SK-N-MC (cell line): ENCODE measurements around the gene HBZ.
A peak's percentile ranks its signal among the peaks of the same experiment; 100 is the strongest.
"Not testable (repeated sequence)": the region's sequence is repeated elsewhere in the genome, so short reads cannot be mapped to it uniquely, and the experiment has no call there.

Experiments used
- DNase-seq: peaks from one replicate; pipeline ENCODE4 v3.0.0-alpha.2; 2011; ENCODE audit warnings: low read depth, low spot score
- H3K27ac ChIP-seq: fragments of 200-600 bp; sonication (generic); 2 replicates; pipeline ENCODE4 v1.5.1; 2016; ENCODE audit warnings: mixed run types
- H3K36me3 ChIP-seq: fragments of 200-600 bp; sonication (generic); 2 replicates; pipeline ENCODE4 v1.6.1; 2017; ENCODE audit warnings: antibody characterized with exemption, low read length, mixed read lengths; ENCODE audit not compliant: insufficient read depth
- H3K4me3 ChIP-seq: fragments of 200-600 bp; sonication (generic); 2 replicates; pipeline ENCODE4 v1.5.1; 2016
- H3K9ac ChIP-seq: fragments of 200-600 bp; sonication (generic); 2 replicates; pipeline ENCODE4 v1.8.0; 2017; ENCODE audit warnings: mixed run types, mixed read lengths; ENCODE audit not compliant: insufficient read length
- H3K9me3 ChIP-seq: fragments of 200-600 bp; sonication (generic); 2 replicates; pipeline ENCODE4 v1.6.1; 2017; ENCODE audit warnings: low read depth, mild to moderate bottlenecking, antibody characterized with exemption, low read length, moderate library complexity, mixed read lengths
- EZH2 ChIP-seq: fragments of 200-600 bp; sonication (generic); IDR thresholded peaks from one replicate; pipeline ENCODE4 v1.6.1; 2017; ENCODE audit warnings: antibody characterized with exemption
- FOXP2 ChIP-seq: optimal IDR thresholded peaks from 2 replicates; pipeline ENCODE3; 2011; ENCODE audit warnings: mild to moderate bottlenecking, moderate library complexity; ENCODE audit not compliant: insufficient read depth; ENCODE audit errors: extremely low read length, control extremely low read depth
- POLR2AphosphoS5 ChIP-seq: IDR thresholded peaks from 2 replicates; pipeline ENCODE4 v1.6.1; 2012; ENCODE audit warnings: mild to moderate bottlenecking, low read depth, low read length, borderline replicate concordance

Gene HBZ

DNA sequence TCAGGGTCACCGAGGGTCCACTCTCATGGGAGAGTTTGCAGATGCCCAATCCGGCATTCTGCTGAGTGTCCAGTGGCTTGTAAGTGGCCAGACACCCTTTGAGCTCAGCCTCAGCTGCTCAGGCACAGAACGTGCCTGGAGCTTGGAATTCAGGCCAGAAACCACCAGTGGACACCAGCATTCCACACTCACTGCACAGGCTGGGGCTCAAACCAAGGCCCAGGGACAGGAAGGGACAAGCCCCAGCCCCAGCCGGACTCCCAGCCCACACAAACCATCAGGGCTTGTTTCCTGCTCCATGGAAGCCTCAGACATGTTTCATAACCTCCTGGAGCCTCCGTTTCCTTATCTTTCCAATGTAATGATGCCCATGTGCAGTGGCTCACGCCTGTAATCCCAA is 9.0 kb upstream of the HBZ start:
- no peak overlapping the region for H3K27ac ChIP-seq
- TF ChIP-seq FOXP2 = no peak
- no peak for TF ChIP-seq POLR2AphosphoS5
- TF ChIP-seq EZH2 = no peak
- H3K36me3 ChIP-seq = no peaks in the 10 kb centered on the region
- H3K9me3 ChIP-seq = no peaks in the 10 kb centered on the region
- no peak for DNase-seq
- no peak overlapping the region for H3K9ac ChIP-seq
- H3K4me3 ChIP-seq = no peak overlapping the region

DNA sequence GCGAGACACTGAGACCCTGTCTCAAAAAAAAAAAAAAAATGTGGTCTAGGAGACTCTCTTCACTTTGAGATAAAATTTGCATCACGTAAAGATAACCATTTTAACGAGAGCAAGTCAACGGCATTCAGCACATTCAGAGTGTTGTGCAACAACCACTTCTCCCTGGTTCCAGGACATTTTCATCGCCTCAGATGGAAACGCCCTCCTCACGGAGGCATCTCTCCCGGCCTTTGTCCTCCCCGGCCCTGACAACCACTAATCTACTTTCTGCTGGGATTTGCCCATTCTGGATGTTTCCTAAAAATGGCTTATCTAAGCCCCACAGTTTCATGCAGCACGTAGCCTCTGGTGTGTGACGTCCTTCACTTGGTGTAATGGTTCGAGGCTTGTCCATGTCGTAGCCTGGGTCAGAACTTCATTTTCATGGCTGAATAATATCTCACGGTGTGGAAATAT is 7.6 kb upstream of the HBZ start:
- DNase-seq = no peak
- no peak overlapping the region for H3K9ac ChIP-seq
- H3K9me3 ChIP-seq = no peaks in the 10 kb centered on the region
- no peak overlapping the region for H3K4me3 ChIP-seq
- H3K36me3 ChIP-seq = no peaks in the 10 kb centered on the region
- TF ChIP-seq POLR2AphosphoS5 (no peak), EZH2 (no peak), FOXP2 (no peak)
- no peak overlapping the region for H3K27ac ChIP-seq

DNA sequence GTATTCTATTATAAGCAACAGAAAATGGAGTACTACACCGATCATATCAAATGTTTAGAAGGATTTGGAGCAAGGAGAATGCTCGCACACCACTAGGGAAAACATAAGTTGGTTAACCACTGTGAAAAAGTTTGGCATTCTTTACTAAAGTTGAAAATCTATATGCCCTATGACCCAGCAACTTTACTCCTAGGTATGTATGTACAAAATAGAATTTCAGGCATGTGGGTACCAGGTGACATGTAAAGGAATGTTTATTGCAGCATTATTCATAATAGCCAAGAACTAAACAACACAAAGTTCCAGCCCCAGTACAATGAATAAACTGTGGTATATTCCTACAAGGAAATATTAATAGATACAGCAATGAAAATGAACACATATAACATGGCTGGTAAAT is 5.8 kb upstream of the HBZ start:
- DNase-seq = no peak

DNA sequence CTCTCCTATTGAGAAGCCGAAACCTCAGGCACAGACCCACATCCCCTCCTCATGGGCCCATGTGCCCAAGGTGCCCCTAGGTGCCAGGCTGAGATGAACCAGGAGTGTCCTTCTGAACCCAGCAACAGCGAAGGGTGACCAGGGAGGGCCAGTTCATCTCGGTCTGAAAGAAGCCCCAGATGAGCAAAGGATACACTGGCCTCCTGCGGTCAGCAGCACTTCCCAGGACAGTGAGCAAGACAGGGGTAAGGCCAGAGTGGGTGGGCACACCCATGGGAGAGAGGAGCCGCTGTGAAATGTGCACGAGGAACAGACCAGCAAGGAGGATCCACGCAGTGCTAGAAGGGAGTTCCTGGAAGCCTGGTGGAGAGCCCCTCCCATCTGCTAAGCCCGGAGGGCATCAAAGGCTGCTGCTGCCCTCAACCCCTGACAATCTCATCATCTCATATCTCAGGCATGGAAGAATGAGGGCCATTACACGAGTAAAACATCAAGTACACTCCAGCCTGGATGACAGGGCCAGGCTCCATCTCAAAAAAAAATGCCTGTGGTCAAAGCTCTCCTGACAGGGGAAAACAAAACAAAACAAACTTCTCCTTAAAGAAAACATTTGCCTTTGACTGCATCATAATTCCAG is 3.3 kb upstream of the HBZ start:
- no peak overlapping the region for H3K9ac ChIP-seq
- DNase-seq = no peak
- TF ChIP-seq FOXP2 (no peak), POLR2AphosphoS5 (no peak), EZH2 (no peak)

More for the DNA sequence above, 5.8 kb upstream of the HBZ start:
- TF ChIP-seq POLR2AphosphoS5 (no peak), EZH2 (no peak), FOXP2 (no peak)
- Histone ChIP-seq H3K36me3 (no peaks in the 10 kb centered on the region), H3K9me3 (no peaks in the 10 kb centered on the region), H3K9ac (no peak overlapping the region), H3K27ac (no peak overlapping the region), H3K4me3 (no peak overlapping the region)

DNA sequence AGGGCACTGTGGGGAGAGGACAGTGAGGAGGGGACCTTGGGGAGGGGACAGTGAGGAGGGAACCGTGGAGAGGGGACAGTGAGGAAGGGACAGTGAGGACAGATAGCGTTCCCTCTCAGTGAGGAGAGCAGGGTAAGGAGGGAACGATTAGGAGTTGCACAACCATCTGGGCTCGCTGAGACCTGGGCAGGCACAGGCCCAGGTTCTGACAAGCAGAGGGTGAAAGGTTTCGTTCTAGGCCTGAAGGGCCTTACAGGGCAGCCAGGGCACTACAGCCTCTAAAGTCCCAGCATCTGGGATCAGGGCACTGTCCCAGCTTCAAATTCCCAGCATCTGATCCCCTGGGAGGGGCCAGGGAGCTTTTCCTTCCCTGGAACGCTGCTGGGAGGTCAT is 681 bp downstream of the HBZ start:
- H3K9me3 ChIP-seq, H3K36me3 ChIP-seq, H3K27ac ChIP-seq, H3K9ac ChIP-seq, DNase-seq, H3K4me3 ChIP-seq: not testable (repeated sequence)

More for the DNA sequence above, 3.3 kb upstream of the HBZ start:
- no peak overlapping the region for H3K27ac ChIP-seq
- H3K4me3 ChIP-seq = no peak overlapping the region
- no peaks in the 10 kb centered on the region for H3K9me3 ChIP-seq
- H3K36me3 ChIP-seq = no peaks in the 10 kb centered on the region

DNA sequence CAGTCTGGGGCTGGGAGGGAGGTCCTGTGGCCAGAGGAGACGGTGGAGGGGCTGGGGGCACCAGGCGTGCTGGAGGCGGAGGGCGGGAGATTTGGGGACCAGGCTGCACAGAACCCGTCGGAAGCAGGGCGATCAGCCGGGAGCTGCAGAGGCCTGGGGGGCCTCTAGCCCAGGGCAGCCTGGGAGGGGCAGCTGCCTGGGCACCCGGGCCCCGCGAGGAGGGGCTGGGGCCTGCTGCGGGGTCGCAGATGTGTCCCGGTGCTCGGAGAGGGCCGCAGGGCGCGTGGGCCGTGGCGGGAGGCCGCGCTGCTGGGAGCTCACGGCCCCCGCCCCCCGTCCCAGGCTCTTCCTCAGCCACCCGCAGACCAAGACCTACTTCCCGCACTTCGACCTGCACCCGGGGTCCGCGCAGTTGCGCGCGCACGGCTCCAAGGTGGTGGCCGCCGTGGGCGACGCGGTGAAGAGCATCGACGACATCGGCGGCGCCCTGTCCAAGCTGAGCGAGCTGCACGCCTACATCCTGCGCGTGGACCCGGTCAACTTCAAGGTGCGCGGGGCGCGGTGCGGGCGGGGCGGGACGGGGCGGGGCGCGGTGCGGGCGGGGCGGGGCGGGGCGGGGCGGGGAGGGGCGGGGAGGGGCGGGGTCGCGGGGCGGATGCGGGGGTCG is 1.2 kb downstream of the HBZ start:
- not testable (repeated sequence) for DNase-seq, H3K4me3 ChIP-seq, H3K27ac ChIP-seq, H3K9ac ChIP-seq, H3K9me3 ChIP-seq, H3K36me3 ChIP-seq

DNA sequence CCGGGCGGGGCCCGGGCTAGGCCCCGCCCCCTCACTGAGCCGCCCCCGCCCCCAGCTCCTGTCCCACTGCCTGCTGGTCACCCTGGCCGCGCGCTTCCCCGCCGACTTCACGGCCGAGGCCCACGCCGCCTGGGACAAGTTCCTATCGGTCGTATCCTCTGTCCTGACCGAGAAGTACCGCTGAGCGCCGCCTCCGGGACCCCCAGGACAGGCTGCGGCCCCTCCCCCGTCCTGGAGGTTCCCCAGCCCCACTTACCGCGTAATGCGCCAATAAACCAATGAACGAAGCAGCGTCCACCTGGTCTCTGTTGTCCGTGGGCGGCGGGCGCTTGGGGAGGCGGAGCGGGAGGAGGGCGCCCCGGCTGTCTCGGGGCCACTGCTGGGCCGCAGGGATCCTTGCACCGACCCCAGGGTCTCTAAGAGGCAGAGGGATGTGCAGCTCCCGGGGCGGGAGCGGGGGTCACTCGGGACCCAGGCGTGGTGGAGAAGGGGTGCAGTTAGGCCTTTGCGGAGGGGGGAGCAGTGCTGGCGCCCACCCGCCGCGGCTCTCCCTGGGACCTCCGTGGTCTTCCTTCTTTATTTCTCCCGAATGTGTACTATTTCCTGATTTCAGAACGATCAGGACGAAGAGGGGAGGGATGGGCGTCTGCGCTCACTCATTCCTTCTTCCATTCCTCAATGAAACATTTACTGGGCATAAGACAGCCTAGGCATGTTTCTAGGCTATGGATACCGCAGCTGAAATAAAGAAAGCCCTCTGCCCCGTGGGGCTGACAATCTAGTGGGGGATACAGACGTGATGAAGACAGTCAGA is 2.0 kb downstream of the HBZ start:
- H3K4me3 ChIP-seq = peak overlapping the region; percentile 84
- H3K27ac ChIP-seq = no peak overlapping the region
- no peaks in the 10 kb centered on the region for H3K9me3 ChIP-seq
- no peak for DNase-seq
- no peak overlapping the region for H3K9ac ChIP-seq
- TF ChIP-seq POLR2AphosphoS5 = no peak
- no peak for TF ChIP-seq FOXP2
- TF ChIP-seq EZH2 = no peak
- H3K36me3 ChIP-seq = no peaks in the 10 kb centered on the region

DNA sequence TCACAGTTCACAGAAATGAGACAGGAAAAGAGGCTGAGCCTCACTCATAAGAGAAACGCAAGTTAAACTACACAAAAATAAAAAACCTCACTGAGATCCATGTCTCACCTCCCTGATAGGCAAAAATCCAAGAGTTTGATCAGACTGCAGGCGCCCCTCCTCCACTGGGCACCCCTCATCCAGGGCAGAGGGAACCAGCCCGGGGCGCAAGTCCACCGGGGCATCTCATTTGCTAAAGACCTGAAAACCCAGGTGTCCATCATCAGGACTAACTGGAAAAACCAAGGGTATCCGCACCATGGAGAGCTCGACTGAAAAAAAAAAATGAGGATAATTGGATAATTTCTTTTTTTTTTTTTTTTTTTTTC is 2.6 kb downstream of the HBZ start:
- DNase-seq = no peak
- TF ChIP-seq EZH2 (no peak), POLR2AphosphoS5 (no peak), FOXP2 (no peak)
- no peaks in the 10 kb centered on the region for H3K36me3 ChIP-seq
- no peak overlapping the region for H3K9ac ChIP-seq
- H3K27ac ChIP-seq = no peak overlapping the region
- peak overlapping the region; percentile 84 for H3K4me3 ChIP-seq
- H3K9me3 ChIP-seq = no peaks in the 10 kb centered on the region

DNA sequence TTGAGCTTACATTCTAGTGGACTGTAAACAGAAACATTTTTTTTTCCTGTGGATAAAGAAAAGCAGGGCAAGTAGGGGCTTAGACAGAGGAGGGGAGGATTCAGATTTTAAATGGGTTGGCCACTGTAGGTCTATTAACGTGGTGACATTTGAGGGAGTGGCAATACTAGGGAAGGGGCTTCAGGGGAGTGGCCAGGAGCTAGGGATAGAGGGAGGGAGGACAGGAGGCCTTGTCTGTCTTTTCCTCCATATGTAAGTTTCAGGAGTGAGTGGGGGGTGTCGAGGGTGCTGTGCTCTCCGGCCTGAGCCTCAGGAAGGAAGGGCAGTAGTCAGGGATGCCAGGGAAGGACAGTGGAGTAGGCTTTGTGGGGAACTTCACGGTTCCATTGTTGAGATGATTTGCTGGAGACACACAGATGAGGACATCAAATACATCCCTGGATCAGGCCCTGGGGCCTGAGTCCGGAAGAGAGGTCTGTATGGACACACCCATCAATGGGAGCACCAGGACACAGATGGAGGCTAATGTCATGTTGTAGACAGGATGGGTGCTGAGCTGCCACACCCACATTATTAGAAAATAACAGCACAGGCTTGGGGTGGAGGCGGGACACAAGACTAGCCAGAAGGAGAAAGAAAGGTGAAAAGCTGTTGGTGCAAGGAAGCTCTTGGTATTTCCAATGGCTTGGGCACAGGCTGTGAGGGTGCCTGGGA is 6.8 kb downstream of the HBZ start:
- DNase-seq = no peak
- no peak overlapping the region for H3K9ac ChIP-seq

DNA sequence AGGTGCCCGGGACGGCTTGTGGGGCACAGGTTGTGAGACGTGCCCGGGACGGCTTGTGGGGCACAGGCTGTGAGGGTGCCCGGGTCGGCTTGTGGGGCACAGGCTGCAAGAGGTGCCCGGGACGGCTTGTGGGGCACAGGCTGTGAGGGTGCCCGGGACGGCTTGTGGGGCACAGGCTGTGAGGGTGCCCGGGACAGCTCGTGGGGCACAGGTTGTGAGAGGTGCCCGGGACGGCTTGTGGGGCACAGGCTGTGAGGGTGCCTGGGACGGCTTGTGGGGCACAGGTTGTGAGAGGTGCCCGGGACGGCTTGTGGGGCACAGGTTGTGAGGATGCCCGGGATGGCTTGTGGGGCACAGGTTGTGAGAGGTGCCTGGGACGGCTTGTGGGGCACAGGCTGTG is 7.8 kb downstream of the HBZ start:
- not testable (repeated sequence) for H3K27ac ChIP-seq, H3K36me3 ChIP-seq, H3K4me3 ChIP-seq, DNase-seq, H3K9ac ChIP-seq, H3K9me3 ChIP-seq

More for the DNA sequence above, 6.8 kb downstream of the HBZ start:
- Histone ChIP-seq H3K9me3 (no peaks in the 10 kb centered on the region), H3K27ac (no peak overlapping the region), H3K36me3 (no peaks in the 10 kb centered on the region), H3K4me3 (no peak overlapping the region)
- TF ChIP-seq POLR2AphosphoS5 = no peak
- TF ChIP-seq EZH2 = no peak
- no peak for TF ChIP-seq FOXP2
